ENCODE measurements around the gene THSD7A. TPM values are rescaled to one million over a fixed set of nuclear protein-coding genes. Genes with fewer than 3 reads are reported as not detected.

THSD7A gene
- total and polyA plus RNA-seq, 10 of the 15 experiments (the other 5 are each of a cell fraction or from before 2014, with no cell fraction given) = 0.03 to 0.09 (median 0.03) TPM; not detected in 7

DNA sequence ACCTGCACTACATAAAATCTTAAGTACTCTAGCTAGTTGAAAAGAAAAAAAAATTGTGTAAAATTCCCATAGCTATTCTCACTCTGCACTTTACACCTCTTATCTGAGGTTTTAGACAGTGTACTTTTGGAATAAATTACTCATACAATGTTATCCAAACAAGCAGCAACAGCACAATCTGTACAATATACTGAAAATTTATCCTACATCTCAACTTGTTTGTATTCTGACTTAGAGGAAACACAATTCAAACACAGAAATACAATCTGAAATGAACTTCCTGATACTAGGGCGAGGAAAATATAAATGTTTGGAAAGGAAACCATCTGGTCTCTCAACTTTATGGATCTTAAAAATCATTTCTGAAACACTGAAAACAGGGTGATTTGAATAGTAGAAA, 381.7 kb downstream of the THSD7A start:
- ChIA-PET POLR2A (no interaction called here), CTCF (no interaction called here), RAD21 (ENCODE audit: unreplicated experiment) (no interaction called here), SMC1A (ENCODE audit: uncharacterized antibody, unreplicated experiment) (interaction anchor here (0.7 kb wide), 1 partner anchor 30 kb away, joined by 4 read pairs; no protein-coding TSS in a partner anchor)
- 0% methylated on average over 1 of the region's 1 CpG for WGBS (ENCODE audit: insufficient coverage, insufficient replicate concordance, low lambda C conversion rate, missing lambda C conversion rate)
- Histone ChIP-seq H3K79me2 (ENCODE audit: control insufficient read depth, insufficient read depth, low read length) (no peaks in the 10 kb centered on the region), H3K36me3 (ENCODE audit: control insufficient read depth in 2 of 2, insufficient read depth in 2 of 2, low read length in 1 of 2) (no peaks in the 10 kb centered on the region), H3K4me1 (ENCODE audit: control insufficient read depth, insufficient read depth, low read length) (no peaks in the 10 kb centered on the region), H3K9me3 (replicated peaks; ENCODE audit: control insufficient read depth, insufficient read depth, low read length) (no peaks in the 10 kb centered on the region), H3K27me3 (replicated peaks in 1 of 2; ENCODE audit: control insufficient read depth in 2 of 2, insufficient read depth in 2 of 2, low read length in 1 of 2) (no peaks in the 10 kb centered on the region), H2AFZ (ENCODE audit: control insufficient read depth, low read depth, low read length) (no peak overlapping the region), H3K9ac (ENCODE audit: control insufficient read depth, insufficient read depth, low read length) (no peak overlapping the region), H3K27ac (ENCODE audit: control insufficient read depth, insufficient read depth) (no peak overlapping the region), H3K4me2 (ENCODE audit: control insufficient read depth, insufficient read depth) (no peak overlapping the region), H4K20me1 (ENCODE audit: control insufficient read depth, insufficient read depth) (no peaks in the 10 kb centered on the region), H3K4me3 (no peak overlapping the region)
- intact Hi-C loops (cut with micrococcal nuclease; ENCODE audit: unreplicated experiment) = no loop called here
- in situ Hi-C loops (cut with MboI) = no loop called here
- DNase-seq (ENCODE audit: low read depth, low spot score) (no peak), FAIRE-seq (no peak), ATAC-seq (no peak)
- BruUV-seq (replicated peaks) = no TSS peak
- TF ChIP-seq, protein P1, sequence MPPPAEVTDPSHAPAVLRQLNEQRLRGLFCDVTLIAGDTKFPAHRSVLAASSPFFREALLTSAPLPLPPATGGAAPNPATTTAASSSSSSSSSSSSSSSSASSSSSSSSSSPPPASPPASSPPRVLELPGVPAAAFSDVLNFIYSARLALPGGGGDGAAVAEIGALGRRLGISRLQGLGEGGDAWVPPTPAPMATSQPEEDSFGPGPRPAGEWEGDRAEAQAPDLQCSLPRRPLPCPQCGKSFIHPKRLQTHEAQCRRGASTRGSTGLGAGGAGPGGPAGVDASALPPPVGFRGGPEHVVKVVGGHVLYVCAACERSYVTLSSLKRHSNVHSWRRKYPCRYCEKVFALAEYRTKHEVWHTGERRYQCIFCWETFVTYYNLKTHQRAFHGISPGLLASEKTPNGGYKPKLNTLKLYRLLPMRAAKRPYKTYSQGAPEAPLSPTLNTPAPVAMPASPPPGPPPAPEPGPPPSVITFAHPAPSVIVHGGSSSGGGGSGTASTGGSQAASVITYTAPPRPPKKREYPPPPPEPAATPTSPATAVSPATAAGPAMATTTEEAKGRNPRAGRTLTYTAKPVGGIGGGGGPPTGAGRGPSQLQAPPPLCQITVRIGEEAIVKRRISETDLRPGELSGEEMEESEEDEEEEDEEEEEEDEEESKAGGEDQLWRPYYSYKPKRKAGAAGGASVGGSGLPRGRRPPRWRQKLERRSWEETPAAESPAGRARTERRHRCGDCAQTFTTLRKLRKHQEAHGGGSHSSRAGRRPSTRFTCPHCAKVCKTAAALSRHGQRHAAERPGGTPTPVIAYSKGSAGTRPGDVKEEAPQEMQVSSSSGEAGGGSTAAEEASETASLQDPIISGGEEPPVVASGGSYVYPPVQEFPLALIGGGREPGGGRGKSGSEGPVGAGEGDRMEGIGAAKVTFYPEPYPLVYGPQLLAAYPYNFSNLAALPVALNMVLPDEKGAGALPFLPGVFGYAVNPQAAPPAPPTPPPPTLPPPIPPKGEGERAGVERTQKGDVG (CRISPR knock-in tag; IDR thresholded peaks at IDR 0.05) = no peak
- TF ChIP-seq POLR2AphosphoS5 (IDR thresholded peaks at IDR 0.05; ENCODE audit: low read length) = no peak
- no peak for TF ChIP-seq TCF7 (IDR thresholded peaks at IDR 0.05; ENCODE audit: borderline replicate concordance)
- TF ChIP-seq, protein P2, sequence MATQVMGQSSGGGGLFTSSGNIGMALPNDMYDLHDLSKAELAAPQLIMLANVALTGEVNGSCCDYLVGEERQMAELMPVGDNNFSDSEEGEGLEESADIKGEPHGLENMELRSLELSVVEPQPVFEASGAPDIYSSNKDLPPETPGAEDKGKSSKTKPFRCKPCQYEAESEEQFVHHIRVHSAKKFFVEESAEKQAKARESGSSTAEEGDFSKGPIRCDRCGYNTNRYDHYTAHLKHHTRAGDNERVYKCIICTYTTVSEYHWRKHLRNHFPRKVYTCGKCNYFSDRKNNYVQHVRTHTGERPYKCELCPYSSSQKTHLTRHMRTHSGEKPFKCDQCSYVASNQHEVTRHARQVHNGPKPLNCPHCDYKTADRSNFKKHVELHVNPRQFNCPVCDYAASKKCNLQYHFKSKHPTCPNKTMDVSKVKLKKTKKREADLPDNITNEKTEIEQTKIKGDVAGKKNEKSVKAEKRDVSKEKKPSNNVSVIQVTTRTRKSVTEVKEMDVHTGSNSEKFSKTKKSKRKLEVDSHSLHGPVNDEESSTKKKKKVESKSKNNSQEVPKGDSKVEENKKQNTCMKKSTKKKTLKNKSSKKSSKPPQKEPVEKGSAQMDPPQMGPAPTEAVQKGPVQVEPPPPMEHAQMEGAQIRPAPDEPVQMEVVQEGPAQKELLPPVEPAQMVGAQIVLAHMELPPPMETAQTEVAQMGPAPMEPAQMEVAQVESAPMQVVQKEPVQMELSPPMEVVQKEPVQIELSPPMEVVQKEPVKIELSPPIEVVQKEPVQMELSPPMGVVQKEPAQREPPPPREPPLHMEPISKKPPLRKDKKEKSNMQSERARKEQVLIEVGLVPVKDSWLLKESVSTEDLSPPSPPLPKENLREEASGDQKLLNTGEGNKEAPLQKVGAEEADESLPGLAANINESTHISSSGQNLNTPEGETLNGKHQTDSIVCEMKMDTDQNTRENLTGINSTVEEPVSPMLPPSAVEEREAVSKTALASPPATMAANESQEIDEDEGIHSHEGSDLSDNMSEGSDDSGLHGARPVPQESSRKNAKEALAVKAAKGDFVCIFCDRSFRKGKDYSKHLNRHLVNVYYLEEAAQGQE (IDR thresholded peaks at IDR 0.05; ENCODE audit: low read depth, low read length) = no peak
- TF ChIP-seq, protein P3, sequence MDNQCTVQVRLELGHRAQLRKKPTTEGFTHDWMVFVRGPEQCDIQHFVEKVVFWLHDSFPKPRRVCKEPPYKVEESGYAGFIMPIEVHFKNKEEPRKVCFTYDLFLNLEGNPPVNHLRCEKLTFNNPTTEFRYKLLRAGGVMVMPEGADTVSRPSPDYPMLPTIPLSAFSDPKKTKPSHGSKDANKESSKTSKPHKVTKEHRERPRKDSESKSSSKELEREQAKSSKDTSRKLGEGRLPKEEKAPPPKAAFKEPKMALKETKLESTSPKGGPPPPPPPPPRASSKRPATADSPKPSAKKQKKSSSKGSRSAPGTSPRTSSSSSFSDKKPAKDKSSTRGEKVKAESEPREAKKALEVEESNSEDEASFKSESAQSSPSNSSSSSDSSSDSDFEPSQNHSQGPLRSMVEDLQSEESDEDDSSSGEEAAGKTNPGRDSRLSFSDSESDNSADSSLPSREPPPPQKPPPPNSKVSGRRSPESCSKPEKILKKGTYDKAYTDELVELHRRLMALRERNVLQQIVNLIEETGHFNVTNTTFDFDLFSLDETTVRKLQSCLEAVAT (IDR thresholded peaks at IDR 0.05) = no peak
- TF ChIP-seq KDM1A (IDR thresholded peaks at IDR 0.05; ENCODE audit: borderline replicate concordance) = no peak
- no peak for TF ChIP-seq SUPT20H (IDR thresholded peaks at IDR 0.05; ENCODE audit: borderline replicate concordance, control insufficient read depth, low read depth, low read length)
- no peak for TF ChIP-seq SIX5 (IDR thresholded peaks at IDR 0.05; ENCODE audit: low read depth, low read length, severe bottlenecking)
- TF ChIP-seq, protein P4, sequence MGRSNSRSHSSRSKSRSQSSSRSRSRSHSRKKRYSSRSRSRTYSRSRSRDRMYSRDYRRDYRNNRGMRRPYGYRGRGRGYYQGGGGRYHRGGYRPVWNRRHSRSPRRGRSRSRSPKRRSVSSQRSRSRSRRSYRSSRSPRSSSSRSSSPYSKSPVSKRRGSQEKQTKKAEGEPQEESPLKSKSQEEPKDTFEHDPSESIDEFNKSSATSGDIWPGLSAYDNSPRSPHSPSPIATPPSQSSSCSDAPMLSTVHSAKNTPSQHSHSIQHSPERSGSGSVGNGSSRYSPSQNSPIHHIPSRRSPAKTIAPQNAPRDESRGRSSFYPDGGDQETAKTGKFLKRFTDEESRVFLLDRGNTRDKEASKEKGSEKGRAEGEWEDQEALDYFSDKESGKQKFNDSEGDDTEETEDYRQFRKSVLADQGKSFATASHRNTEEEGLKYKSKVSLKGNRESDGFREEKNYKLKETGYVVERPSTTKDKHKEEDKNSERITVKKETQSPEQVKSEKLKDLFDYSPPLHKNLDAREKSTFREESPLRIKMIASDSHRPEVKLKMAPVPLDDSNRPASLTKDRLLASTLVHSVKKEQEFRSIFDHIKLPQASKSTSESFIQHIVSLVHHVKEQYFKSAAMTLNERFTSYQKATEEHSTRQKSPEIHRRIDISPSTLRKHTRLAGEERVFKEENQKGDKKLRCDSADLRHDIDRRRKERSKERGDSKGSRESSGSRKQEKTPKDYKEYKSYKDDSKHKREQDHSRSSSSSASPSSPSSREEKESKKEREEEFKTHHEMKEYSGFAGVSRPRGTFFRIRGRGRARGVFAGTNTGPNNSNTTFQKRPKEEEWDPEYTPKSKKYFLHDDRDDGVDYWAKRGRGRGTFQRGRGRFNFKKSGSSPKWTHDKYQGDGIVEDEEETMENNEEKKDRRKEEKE (IDR thresholded peaks at IDR 0.05) = no peak
- no peak for TF ChIP-seq MXI1 (IDR thresholded peaks at IDR 0.05; ENCODE audit: low read depth, low read length)
- TF ChIP-seq POLR2AphosphoS2 (IDR thresholded peaks at IDR 0.05; ENCODE audit: low read depth, low read length) = no peak
